ENCODE results near the gene C1QTNF6. TPM values are rescaled to one million over a fixed set of nuclear protein-coding genes. Genes with fewer than 3 reads are reported as not detected.

Gene C1QTNF6
- total RNA-seq, 2 donors from 2014 or later = 13.8 to 14.5 TPM

- ATAC-seq = peak; percentile 3 to 7
- H3K27ac Mint-ChIP-seq = peak overlapping the region; percentile 92
- H3K36me3 Mint-ChIP-seq = peaks cover 43 to 55% of the 10 kb centered on the region in 2 donors
- DNase-seq (ENCODE audit: low spot score in 2 of 2) = no peak
- H3K9me3 Mint-ChIP-seq = peaks cover 0 to 7% of the 10 kb centered on the region in 2 donors
These were observed 39.0 kb downstream of the C1QTNF6 start for GRCh38 chr22:37148742-37149665.

- H3K36me3 Mint-ChIP-seq = peaks cover 50 to 63% of the 10 kb centered on the region in 2 donors
- peak overlapping the region; percentile 92 for H3K27ac Mint-ChIP-seq
- no peak for ATAC-seq
- DNase-seq (ENCODE audit: low spot score in 2 of 2) = no peak
- peaks cover 0 to 7% of the 10 kb centered on the region in 2 donors for H3K9me3 Mint-ChIP-seq
These were observed 39.9 kb downstream of the C1QTNF6 start for GRCh38 chr22:37148031-37148651.

- DNase-seq (ENCODE audit: low spot score in 2 of 2) = no peak
- Mint-ChIP-seq H3K27ac (peak overlapping the region; percentile 92), H3K36me3 (peaks cover 51 to 67% of the 10 kb centered on the region in 2 donors), H3K9me3 (peaks cover 0 to 7% of the 10 kb centered on the region in 2 donors)
- ATAC-seq = peak in 1 of 2 donors; percentile 10
These were observed 40.7 kb downstream of the C1QTNF6 start for GRCh38 chr22:37147186-37147990.

GRCh38 chr22:37146507-37147180, 41.4 kb downstream of the C1QTNF6 start:
- DNase-seq (ENCODE audit: low spot score in 2 of 2) (no peak), ATAC-seq (no peak)
- H3K9me3 Mint-ChIP-seq = peaks cover 0 to 7% of the 10 kb centered on the region in 2 donors
- peak overlapping the region; percentile 89 to 92 for H3K27ac Mint-ChIP-seq
- H3K36me3 Mint-ChIP-seq = peaks cover 51 to 64% of the 10 kb centered on the region in 2 donors

GRCh38 chr22:37146051-37146385, 42.0 kb downstream of the C1QTNF6 start:
- no peak for ATAC-seq
- DNase-seq (ENCODE audit: low spot score in 2 of 2) = no peak
- H3K27ac Mint-ChIP-seq = peak overlapping the region; percentile 89 to 92
- peaks cover 0 to 6% of the 10 kb centered on the region in 2 donors for H3K9me3 Mint-ChIP-seq
- peaks cover 51 to 62% of the 10 kb centered on the region in 2 donors for H3K36me3 Mint-ChIP-seq

- no peak for ATAC-seq
- peaks cover 51 to 64% of the 10 kb centered on the region in 2 donors for H3K36me3 Mint-ChIP-seq
These were observed 42.6 kb downstream of the C1QTNF6 start for GRCh38 chr22:37145180-37146050.

GRCh38 chr22:37144180-37144554, 43.9 kb downstream of the C1QTNF6 start:
- peak overlapping the region; percentile 11 to 92 for H3K27ac Mint-ChIP-seq
- no peak for DNase-seq (ENCODE audit: low spot score in 2 of 2)
- peaks cover 51 to 60% of the 10 kb centered on the region in 2 donors for H3K36me3 Mint-ChIP-seq
- no peak for ATAC-seq
- H3K9me3 Mint-ChIP-seq = no peaks in the 10 kb centered on the region

More at GRCh38 chr22:37145180-37146050, 42.6 kb downstream of the C1QTNF6 start:
- DNase-seq (ENCODE audit: low spot score in 2 of 2) = no peak
- Mint-ChIP-seq H3K27ac (peak overlapping the region; percentile 70 to 92), H3K9me3 (no peaks in the 10 kb centered on the region)

GRCh38 chr22:37141971-37142370, 46.1 kb downstream of the C1QTNF6 start:
- Mint-ChIP-seq H3K27ac (peak overlapping the region; percentile 74 to 79), H3K36me3 (peaks cover 48 to 58% of the 10 kb centered on the region in 2 donors), H3K9me3 (no peaks in the 10 kb centered on the region)
- ATAC-seq (no peak), DNase-seq (ENCODE audit: low spot score in 2 of 2) (no peak)

GRCh38 chr22:37141476-37141875, 46.6 kb downstream of the C1QTNF6 start:
- DNase-seq (ENCODE audit: low spot score in 2 of 2) (no peak), ATAC-seq (no peak)
- Mint-ChIP-seq H3K9me3 (no peaks in the 10 kb centered on the region), H3K36me3 (peaks cover 48 to 58% of the 10 kb centered on the region in 2 donors), H3K27ac (no peak overlapping the region)

- peak overlapping the region in 1 of 2 donors; percentile 50 for H3K27ac Mint-ChIP-seq
These were observed 47.2 kb downstream of the C1QTNF6 start for GRCh38 chr22:37140686-37141323.

GRCh38 chr22:37139762-37140161, 48.3 kb downstream of the C1QTNF6 start:
- peaks cover 39 to 50% of the 10 kb centered on the region in 2 donors for H3K36me3 Mint-ChIP-seq
- H3K27ac Mint-ChIP-seq = peak overlapping the region; percentile 95 to 98
- H3K9me3 Mint-ChIP-seq = no peaks in the 10 kb centered on the region
- ATAC-seq = no peak
- DNase-seq (ENCODE audit: low spot score in 2 of 2) = no peak

More at GRCh38 chr22:37140686-37141323, 47.2 kb downstream of the C1QTNF6 start:
- DNase-seq (ENCODE audit: low spot score in 2 of 2) (no peak), ATAC-seq (no peak)
- H3K36me3 Mint-ChIP-seq = peaks cover 43 to 53% of the 10 kb centered on the region in 2 donors
- no peaks in the 10 kb centered on the region for H3K9me3 Mint-ChIP-seq

- peak in 1 of 2 donors; percentile 76 for DNase-seq (ENCODE audit: low spot score in 2 of 2)
- H3K36me3 Mint-ChIP-seq = peaks cover 33 to 50% of the 10 kb centered on the region in 2 donors
These were observed 49.0 kb downstream of the C1QTNF6 start for GRCh38 chr22:37138849-37139561.

GRCh38 chr22:37137903-37138665, 50.0 kb downstream of the C1QTNF6 start:
- peaks cover 26 to 42% of the 10 kb centered on the region in 2 donors for H3K36me3 Mint-ChIP-seq
- DNase-seq (ENCODE audit: low spot score in 2 of 2) = peak in 1 of 2 donors; percentile 80
- H3K27ac Mint-ChIP-seq = peak overlapping the region; percentile 95 to 98
- ATAC-seq = peak; percentile 83 to 90
- no peaks in the 10 kb centered on the region for H3K9me3 Mint-ChIP-seq

More at GRCh38 chr22:37138849-37139561, 49.0 kb downstream of the C1QTNF6 start:
- Mint-ChIP-seq H3K9me3 (no peaks in the 10 kb centered on the region), H3K27ac (peak overlapping the region; percentile 95 to 98)
- ATAC-seq = peak in 1 of 2 donors; percentile 43
